Cerebellar cortex (tissue), 1 donor: ENCODE results near the gene PSMB7.

Experiments
- DNase-seq: peaks from one replicate; pipeline ENCODE4 v3.0.0-alpha.2; 2015; ENCODE audit warnings: low spot score

The PSMB7 gene

DNA sequence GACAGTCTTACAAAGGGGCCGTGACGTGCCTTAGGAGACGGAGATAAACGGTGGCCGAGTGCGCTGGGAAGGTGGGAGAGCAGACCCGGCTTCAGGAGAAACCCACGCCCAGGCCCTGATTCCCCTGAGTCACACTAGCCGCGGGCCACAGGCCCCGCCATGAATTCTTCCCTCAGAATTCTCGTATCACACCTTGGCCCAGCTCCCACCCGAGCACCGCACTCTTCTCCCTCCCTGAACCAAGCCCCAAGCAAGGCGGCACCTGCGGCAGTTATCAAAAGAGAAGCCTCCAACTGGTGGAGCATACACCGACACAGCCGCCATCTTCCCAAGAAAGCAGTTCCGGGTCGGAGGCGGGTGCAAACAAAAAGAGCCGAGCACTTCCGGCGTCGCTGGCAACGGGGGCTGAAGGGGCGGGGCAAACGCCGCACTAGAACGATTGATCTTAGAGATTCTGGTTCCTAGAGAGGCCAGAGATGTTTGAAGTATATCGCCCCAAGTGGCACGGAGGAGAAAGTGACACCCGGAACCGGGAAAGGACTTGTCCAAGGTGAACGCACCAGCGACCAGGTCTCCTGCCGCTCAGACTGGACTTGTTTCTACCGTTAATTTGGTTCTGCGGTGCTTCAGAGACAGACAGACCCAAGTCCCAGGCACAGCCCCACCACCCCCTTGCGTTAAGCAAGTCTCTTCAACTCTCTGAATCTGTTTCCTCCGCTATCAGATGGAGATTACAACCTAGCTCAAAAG is at the start of gene PSMB7:
PSMB7 (minus strand) TSS at position 341 of the 750 bp plus-strand sequence; CDS start at position 324, 17 bp downstream.
- DNase-seq = peak; percentile 96

DNA sequence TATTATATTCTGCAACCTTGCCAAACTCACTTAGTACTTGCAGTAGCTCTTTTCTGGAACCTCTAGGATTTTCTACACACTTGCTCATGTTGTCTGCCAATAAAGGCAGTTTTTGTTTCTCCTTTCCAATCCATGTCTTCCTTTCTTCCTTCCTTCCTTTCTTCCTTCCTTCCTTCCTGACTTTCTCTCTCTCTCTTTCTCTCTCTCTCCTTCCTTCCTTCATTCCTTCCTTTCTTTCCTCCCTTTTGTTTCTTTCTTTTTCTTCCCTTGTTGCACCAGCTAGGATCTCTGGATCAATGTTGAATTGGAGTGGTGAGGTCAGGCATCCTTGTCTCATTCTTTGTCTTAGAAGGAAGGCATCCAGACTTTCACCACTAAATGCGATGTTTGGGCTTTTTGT is 47.5 kb upstream of the PSMB7 start:
- DNase-seq = no peak

DNA sequence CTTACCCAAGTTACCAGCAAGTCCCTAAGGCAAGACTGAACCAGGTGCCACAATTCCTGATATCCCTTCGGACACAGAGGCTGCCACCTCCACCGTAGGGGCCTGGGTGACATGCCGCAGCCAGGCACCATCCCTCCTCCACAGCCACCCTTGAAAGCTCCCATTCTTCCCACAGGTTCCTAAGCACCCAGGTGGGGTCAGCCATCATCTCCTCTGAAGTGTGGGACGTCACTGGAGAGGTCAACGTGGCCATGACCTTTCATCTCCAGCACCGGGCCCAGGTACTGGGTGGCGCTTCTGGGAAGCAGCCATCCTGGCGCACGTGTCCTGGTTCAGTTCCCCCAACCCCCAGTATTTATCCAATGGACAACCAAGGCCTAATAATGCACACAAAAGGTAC is 43.2 kb upstream of the PSMB7 start:
- no peak for DNase-seq

DNA sequence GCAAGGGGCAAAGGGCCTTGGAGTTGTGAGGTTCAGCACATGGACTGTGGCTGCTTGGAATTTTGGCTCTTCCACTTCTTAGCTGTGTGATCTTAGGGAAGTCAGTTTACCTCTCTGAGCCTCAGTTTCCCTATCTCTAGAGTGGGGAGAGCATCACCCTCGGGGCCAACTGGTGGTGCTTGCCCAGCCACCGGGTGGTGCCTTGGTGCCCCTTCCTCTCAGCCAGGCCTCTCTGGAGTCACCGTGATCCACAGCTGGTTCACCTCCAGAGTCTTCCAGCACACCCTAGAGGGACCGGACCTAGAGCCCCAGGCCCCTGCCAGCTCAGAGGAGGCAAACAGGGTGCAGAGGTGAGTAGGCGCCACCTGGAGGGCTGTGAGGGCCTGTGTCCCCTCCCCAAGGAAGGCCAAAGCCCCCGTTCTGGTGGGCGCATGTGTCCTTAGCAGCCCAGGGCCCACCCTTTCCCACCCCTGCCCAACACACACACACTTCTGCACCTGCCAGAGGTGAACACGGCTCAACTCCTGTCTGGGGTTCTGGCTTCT is 42.7 kb upstream of the PSMB7 start:
- no peak for DNase-seq

DNA sequence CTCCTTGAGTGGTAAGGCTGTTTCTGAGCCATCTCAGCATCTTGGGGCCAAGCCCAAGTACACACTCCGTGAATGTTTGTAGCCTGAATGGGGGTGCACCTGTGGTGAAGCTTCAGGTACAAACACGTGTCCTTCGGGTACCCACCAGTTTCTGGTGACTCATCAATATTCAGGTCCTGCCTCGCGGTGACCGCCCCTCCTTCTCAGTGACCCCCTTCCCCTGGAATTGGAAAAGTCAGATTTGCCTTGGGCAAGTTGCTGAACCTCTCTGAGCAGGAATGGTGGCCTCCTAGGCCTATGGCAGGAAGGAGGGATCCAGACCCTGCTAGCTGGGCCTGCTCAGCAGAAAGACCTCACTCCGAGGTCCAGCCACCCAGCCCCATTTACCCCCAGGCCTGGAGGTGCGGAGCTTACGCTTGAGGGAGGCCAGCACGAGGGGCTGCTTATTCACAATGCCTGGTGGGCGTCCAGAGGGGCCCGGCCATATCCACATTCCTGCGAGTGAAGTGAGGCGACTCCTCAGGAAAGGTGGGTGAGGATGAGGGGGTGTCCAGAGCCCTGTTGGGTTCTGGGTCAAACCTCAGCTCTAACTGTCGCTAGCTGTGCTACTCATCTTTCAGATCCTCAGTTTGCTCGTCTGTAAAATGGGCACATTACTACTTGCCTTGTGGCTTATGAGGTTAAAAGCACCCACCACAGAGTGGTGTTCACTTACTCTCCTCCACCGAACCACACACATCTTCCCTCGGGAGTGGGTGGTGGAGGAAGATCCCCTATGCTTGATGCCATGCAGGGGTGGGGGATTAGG is 42.0 kb upstream of the PSMB7 start:
- DNase-seq = no peak

DNA sequence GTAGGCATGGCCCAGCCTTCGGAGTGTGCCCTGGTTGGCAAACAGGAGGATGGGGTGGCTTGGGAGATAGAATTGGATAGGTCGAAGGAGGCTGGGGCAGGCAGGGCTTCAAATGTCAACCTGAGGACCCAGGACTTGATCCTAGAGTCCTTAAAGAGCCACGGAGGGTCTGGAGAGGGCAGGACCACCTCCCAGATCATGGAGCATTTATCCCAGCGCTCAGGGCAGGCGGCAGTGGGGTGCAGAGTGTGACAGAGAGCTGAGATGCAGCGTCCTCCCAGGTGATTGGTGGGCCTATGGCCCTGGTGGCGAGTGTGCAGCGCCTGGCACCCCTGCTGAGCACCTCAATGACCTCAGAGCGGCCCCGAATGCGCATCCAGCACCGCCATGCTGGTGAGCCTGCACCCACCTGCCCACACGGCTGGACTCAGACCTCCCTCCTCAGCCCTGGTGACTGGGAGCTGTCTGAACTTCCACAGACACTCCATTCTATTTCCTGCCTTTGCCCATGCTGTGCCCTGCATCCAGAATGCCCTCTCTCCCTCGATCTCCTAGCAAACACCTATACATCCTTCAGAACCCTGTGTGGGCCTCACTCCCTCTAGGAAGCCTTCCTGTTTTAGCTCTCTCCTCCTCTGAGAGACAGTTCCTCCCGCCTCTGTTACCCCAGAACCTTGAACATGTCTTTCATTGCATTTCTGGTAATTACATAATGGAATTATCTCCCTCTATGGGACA is 41.3 kb upstream of the PSMB7 start:
- no peak for DNase-seq

DNA sequence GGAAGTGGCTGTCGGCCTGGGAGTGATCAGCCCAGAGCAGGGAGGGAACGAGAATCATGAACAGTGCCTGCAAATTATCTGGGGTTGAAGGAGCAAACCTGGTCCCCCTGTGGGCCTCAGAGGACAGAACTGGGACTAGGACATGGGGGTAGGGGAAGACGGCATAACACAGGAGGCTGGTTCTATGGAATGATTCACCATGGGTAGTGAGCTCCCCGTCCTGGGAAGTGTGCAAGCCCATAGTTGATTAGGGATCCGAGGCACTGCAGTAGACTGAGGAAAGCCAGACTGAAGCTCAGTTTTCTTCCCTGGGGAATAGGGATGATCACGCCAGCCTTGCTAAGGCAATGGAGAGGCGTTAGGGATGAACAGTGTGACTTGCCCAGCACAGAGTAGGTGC is 40.6 kb upstream of the PSMB7 start:
- no peak for DNase-seq

DNA sequence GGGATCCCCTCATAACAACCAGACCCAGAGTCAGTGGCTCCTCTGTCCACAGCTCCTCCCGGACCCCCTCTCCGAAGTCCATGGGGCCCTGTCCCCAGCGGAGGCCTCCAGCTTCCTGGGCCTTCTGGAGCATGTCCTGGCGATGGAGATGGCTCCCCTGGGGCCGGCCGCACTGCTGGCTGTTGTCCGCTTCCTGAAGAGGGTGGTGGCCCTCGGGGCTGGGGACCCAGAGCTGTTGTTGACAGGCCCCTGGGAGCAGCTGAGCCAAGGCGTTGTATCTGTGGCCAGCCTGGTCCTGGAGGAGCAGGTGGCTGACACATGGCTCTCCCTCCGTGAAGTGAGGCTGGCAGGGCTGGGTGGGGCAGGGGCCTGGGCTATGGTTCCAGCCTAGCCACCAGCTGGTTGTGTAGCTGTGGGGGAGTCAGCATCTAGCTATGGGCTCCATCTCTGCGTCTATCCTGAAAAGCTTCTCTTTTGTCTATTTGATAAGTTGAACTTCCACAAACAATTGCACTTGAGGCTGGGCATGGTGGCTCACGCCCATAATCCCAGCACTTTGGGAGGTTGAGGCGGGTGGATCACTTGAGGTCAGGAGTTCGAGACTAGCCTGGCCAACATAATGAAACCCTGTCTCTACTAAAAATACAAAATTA is 39.7 kb upstream of the PSMB7 start:
- no peak for DNase-seq

DNA sequence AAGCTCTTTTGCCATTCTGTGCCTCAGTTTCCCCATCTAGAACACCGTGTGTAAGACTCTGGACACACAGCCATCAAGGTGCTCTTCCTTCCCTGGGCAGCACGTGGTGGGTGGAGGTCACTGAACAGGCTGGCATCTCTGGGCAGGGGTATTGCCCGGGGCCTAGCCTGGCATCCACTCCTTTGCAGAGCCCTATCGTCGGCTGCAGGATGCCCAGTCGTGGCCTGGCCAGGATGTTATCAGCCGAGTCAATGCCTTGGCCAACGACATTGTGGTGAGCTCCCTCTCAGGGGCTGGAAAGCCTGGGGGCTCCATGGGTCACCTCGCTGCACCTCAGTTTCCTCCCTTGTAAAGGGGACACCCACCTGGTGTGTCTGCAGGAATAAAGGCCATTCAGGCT is 39.1 kb upstream of the PSMB7 start:
- DNase-seq = no peak

DNA sequence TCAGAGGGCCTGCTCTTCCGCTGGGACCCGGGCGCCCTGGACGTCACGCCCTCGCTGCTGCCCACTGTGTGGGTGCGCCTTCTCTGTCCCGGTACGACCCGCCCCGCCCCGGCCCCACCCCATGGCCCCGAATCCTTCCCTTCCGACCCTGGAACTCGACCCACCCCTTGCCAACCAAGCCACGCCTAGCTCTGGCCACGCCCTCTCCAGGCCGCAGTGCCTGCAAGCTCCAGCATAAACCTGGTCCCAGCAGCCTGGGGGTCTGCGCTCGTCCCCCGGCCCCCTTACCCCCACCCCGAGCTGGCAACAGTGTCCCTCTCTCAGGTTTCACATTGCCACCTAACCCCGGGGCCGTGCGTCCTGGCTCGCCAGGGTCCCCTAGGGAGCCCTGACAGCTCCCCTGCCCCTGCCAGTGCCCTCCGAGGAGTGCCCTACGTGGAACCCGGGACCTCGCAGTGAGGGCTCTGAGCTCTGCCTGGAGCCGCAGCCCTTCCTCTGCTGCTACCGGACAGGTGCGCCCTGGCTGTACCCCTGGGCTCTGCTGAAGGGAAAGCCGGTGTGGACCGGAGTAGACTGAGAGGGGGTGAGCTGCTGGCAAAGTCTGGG is 38.4 kb upstream of the PSMB7 start:
- no peak for DNase-seq

DNA sequence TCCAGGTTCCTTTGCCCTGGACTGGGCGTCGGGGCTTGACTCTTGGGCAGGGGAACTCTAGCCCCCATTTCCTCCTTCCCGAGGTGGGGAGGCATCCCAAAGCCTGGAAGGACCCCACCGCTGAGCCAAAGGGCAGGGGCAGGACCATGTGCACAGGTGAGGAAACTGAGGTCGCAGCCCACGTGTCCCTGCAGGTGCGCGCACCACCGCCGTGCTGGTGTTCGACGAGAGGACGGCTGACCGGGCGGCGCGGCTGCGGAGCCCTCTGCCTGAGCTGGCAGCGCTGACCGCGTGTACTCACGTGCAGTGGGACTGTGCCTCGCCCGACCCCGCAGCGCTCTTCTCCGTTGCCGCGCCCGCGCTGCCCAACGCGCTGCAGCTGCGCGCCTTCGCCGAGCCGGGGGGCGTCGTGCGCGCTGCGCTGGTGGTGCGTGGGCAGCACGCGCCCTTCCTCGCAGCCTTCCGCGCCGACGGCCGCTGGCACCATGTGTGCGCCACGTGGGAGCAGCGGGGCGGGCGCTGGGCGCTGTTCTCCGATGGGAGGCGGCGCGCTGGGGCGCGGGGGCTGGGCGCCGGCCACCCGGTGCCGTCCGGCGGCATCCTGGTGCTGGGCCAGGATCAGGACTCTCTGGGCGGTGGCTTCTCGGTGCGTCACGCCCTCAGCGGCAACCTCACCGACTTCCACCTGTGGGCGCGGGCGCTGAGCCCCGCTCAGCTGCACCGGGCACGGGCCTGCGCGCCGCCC is 37.8 kb upstream of the PSMB7 start:
- no peak for DNase-seq

DNA sequence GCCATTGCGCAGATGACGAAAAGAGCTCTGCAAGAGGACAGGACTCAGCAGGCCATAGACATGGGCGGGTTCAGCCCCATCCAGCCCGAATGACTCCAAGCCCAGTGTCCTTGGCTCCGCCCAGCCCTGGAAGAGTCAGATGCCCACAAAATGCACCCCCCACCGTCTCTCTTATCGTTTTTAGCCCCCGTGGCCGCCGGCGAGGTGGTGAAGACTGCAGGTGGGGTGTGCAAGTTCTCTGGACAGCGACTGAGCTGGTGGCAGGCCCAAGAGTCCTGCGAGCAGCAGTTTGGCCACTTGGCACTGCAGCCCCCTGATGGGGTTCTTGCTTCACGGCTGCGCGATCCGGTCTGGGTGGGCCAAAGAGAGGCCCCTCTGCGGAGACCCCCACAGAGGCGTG is 37.1 kb upstream of the PSMB7 start:
- DNase-seq = no peak

DNA sequence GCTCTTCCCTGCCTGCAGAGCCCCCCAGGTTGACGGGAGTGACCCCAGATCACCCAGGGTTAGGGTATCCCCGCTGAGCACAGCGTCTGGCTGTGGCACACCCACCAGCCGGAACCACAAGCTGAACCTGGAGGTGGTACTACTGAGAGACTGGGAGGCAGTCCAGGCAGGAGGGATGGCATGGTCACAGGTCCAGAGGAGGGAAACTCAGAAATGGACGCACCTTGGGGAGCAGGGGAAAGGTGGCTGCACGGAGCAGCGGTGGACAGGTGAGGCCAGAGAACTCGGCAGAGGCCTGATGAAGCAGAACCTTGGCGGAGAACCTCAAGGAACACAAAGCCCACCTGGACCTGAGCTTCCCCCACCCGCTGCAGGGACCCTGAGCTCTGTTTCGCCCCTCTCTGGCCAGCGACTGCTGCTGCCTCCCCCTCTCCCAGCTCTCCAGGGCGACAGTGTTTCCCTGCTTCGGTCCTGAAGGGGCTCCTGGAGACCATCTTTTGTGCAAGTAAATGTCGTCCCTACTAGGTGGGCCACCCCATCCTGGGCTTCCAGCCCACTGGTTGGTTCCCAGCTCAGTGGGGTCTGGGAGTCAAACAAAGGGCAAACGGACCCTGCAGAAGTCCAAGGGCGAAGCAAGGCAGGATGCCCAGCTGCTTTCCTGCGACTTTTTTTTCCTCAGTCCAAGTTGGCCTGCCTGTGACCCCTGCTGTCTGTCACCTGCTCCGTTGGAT is 35.9 kb upstream of the PSMB7 start:
- DNase-seq = no peak

DNA sequence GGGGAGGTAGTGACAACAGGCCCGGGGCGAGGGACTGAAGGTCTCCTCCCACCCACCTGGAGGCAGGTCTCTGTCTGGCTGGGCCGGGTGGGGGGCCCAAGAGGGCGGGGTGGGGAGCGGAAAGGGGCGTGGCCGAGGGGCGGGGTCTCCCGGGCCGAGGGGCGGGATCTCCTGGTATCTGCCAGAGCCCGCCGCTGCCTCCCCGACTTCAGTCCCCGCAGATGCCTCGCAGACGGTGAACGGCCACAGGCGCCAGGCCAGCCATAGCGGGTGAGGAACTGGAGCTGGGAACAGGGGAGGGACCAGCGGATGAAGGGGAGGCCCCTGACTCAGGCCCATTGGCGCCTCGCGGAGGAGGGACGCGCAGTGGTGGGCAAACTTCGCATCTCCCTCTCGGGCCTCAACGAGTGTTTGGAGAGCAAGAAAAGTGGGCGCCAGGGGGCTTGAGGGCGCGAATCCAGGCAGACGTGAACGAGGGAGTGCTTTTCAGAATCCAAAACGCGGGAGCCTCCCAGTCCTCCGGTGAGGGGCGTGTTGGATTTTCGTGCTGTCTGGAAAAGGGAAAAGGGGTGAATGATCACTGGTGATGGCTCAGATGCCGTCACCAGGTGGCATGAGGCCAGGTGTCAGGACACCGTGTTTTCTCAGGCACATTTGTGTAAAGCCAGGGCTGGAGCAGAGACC is 35.1 kb upstream of the PSMB7 start, which contains the start of gene ADGRD2:
ADGRD2 (plus strand) TSS at position 211 of the 684 bp plus-strand sequence. CDS start 1,216 bp downstream, outside the sequence.
- no peak for DNase-seq

DNA sequence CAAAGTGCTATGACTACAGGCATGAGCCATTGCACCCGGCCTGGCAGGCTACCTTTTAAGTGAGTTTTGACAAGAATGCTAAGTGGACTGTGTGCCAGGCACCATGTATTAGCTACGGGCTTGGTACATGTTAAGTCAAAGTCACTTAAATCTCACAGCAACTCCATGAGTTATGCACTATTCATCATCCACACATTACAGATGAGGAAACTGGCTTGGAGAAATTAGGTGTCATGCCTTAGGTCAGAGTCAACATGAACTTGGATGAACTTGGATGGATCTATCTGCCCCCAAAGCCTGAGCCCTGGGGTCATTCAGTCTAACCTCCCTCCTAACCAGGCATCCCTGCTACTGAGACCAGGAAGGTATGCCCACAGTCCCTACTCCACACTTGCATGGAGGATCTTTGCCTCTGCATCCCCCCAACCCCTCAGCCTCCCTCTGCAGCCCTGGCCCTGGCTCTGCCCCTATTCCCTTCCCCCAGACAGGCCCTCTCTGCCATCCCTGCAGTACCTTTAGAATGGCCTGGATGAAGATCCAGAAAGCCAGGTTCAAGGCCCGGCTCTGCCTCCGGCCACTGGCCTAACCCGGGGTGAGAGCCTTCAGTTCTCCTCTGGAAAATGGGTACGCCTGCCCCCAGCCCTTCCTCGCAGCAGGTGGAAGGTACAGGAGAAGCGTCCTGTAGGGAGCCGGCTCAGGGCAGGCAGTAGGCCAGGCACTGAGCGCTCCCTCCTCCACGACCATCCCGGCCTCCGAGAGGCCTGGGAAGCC is 34.3 kb upstream of the PSMB7 start:
- DNase-seq = no peak

DNA sequence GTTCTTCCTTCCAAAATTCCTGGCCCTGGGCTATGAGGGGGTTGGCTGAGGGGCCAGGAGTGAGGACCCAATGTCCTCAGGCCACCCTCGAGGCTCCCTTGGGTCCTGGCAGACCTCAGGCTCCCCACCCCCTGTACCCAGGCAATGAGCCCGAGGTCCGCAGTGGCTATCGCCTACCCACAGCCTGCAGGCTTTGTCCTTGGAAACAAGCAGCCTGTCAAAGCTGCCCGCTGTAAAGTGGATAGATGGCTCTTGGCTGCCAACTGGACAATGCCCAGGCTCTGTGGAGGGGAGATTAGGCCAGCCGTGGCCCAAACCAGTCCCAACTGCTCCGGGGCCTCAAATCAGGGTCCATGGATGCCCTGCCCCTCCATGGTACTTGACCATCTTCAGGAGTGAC is 32.8 kb upstream of the PSMB7 start:
- peak; percentile 13 for DNase-seq

DNA sequence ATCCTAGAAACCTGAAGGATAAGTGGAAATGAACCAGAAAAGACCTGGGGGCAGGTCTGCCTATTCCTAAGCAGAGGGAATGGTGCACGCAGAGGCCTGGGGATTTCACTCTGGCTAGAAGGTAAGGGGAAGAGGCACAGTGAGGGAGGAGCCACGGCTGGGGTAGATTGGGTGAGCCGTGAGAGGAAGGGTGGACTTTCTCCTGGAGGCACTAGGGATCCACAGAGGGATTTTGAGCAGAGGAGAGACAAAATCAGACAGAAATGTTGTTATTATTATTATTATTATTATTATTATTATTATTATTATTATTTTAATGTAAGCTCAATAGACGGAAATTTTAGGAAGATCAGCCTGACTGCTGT is 32.0 kb upstream of the PSMB7 start:
- no peak for DNase-seq

DNA sequence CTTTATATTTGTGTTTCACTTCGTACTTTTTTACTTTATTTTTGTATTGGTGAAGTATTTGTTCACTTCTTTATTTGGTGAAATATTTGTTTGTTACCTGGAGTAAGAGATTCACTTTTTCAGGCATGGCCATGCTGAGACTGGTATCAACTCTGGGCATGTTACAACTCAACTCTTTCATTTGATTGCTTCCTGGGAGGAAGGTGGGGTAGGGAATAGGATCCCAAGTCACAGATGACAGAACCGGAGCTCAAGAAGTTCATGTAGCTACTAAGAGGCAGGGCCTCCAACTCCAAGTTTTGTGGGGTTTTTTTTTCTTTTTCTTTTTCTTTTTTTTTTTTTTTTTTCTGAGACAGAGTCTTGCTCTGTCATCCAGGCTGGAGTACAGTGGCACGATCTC is 28.9 kb upstream of the PSMB7 start:
- DNase-seq = no peak

DNA sequence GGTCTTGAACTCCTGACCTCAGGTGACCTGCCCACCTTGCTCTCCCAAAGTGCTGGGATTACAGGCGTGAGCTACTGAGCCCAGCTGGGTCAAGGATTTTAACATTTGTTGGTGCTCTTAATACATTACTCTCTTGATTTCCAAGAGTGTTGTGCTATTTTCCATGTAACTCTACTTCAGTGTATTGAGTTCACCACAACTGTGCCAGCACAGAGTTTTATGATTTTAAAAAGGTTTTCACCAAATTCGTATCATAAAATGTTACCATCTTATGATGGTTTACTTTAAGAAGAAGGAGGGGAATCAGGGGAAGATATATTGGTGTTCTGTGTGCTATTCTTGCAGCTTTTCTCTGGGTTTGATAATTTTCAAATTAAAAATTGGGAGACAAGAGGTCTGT is 28.4 kb upstream of the PSMB7 start:
- DNase-seq = no peak
